Loucy (cell line): ENCODE results near the gene G6PD.
A peak's percentile ranks its signal among the peaks of the same experiment; 100 is the strongest.

Source experiments
- H2AFZ ChIP-seq: fragments of 200-600 bp; sonication (generic); 2 replicates; pipeline ENCODE4 v1.6.0; 2016; ENCODE audit warnings: antibody characterized with exemption, mild to moderate bottlenecking, low read length, moderate library complexity
- H3F3A ChIP-seq: fragments of 200-600 bp; 2 replicates; pipeline ENCODE4 v1.6.0; 2016; ENCODE audit warnings: antibody characterized with exemption, low read depth, mild to moderate bottlenecking
- H3K27me3 ChIP-seq: fragments of 200-600 bp; sonication (generic); 2 replicates; pipeline ENCODE4 v1.6.1; 2014; ENCODE audit warnings: low read length, mild to moderate bottlenecking; ENCODE audit not compliant: insufficient read depth, poor library complexity, severe bottlenecking
- H3K36me3 ChIP-seq: fragments of 200-600 bp; sonication (generic); 2 replicates; pipeline ENCODE4 v1.6.1; 2016; ENCODE audit warnings: low read length; ENCODE audit not compliant: insufficient read depth
- H3K4me1 ChIP-seq: fragments of 200-600 bp; sonication (generic); 2 replicates; pipeline ENCODE4 v1.5.1; 2014; ENCODE audit warnings: low read length, mild to moderate bottlenecking; ENCODE audit not compliant: insufficient read depth, poor library complexity, severe bottlenecking
- H3K4me2 ChIP-seq: fragments of 200-600 bp; sonication (generic); 2 replicates; pipeline ENCODE4 v1.6.0; 2014; ENCODE audit warnings: antibody characterized with exemption, low read length, low read depth, mild to moderate bottlenecking; ENCODE audit not compliant: poor library complexity, severe bottlenecking
- H3K4me3 ChIP-seq: fragments of 200-600 bp; sonication (generic); 2 replicates; pipeline ENCODE4 v1.5.1; 2014; ENCODE audit warnings: low read length, mild to moderate bottlenecking, mixed read lengths; ENCODE audit not compliant: poor library complexity, severe bottlenecking
- H3K79me2 ChIP-seq: fragments of 200-600 bp; sonication (generic); 2 replicates; pipeline ENCODE4 v1.6.1; 2014; ENCODE audit warnings: low read length; ENCODE audit not compliant: insufficient read depth
- H3K9ac ChIP-seq: fragments of 200-600 bp; sonication (generic); 2 replicates; pipeline ENCODE4 v1.6.0; 2014; ENCODE audit warnings: mild to moderate bottlenecking, low read depth, low read length, moderate library complexity; ENCODE audit not compliant: poor library complexity, severe bottlenecking
- H3K9me2 ChIP-seq: fragments of 200-600 bp; sonication (generic); replicated peaks from 2 replicates; pipeline ENCODE4 v1.6.1; 2016; ENCODE audit warnings: low read depth, low read length, mixed read lengths
- H3K9me3 ChIP-seq: fragments of 200-600 bp; sonication (generic); 2 replicates; pipeline ENCODE4 v1.6.1; 2014; ENCODE audit warnings: mild to moderate bottlenecking, antibody characterized with exemption, low read length, low read depth; ENCODE audit not compliant: insufficient read depth
- H4K20me1 ChIP-seq: fragments of 200-600 bp; sonication (generic); 2 replicates; pipeline ENCODE4 v1.6.0; 2014; ENCODE audit warnings: antibody characterized with exemption, low read length, mild to moderate bottlenecking; ENCODE audit not compliant: insufficient read depth, poor library complexity, severe bottlenecking
- EZH2phosphoT487 ChIP-seq: fragments of 200-600 bp; IDR thresholded peaks from 2 replicates; pipeline ENCODE4 v1.6.1; 2018; ENCODE audit warnings: antibody characterized with exemption, mild to moderate bottlenecking, moderate library complexity, borderline replicate concordance
- TF ChIP-seq, protein P1 (sequence below): fragments of 200-600 bp; sonication (generic); conservative IDR thresholded peaks from 2 replicates; pipeline ENCODE4 v1.5.1; 2014; ENCODE audit warnings: mild to moderate bottlenecking, antibody characterized with exemption, low read length

G6PD gene

DNA sequence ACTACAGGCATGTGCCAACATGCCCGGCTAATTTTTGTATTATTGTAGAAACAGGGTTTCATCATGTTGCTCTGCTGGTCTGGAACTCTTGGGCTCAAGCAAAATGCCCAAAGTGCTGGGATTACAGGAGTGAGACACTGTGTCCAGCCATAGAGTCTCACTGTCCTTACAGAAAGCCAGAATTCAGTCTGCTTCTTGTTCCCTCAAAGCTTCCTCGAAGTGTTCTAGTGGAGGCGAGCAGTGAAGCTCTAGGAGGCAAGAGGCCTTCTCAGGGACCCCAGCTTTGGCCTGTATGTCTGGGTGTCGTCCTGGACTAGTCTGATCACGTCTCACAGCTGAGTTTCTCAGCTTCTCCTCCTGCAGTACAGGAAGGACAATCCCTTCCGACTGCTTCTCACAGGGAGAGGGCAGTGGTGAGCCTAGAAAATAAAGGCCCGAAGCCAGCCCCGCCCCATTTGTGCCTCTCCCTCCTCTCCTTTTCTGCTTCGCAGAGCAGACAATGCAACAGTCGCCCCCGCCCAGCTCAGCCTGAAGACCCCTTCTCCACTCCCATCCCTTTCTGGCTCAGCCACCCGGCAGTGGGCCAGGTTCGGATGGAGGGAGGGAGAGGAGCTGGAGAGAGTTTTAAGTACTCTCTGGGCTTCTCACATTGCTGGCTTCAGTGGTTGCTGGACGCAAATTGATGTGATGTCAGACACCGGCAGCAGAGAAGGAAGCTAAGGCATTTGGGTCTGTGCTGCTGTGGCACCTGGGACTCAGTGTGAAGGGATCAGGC is 19.6 kb downstream of the G6PD start:
- peaks cover 17% of the 10 kb centered on the region for H3K4me1 ChIP-seq
- H3K9me2 ChIP-seq, result no peaks in the 10 kb centered on the region
- no peaks in the 10 kb centered on the region for H3F3A ChIP-seq
- H3K9me3 ChIP-seq, result no peaks in the 10 kb centered on the region
- no peaks in the 10 kb centered on the region for H3K27me3 ChIP-seq
- H2AFZ ChIP-seq, result peak overlapping the region; percentile 74
- H4K20me1 ChIP-seq, result no peaks in the 10 kb centered on the region
- TF ChIP-seq EZH2phosphoT487, result no peak
- TF ChIP-seq, protein P1, sequence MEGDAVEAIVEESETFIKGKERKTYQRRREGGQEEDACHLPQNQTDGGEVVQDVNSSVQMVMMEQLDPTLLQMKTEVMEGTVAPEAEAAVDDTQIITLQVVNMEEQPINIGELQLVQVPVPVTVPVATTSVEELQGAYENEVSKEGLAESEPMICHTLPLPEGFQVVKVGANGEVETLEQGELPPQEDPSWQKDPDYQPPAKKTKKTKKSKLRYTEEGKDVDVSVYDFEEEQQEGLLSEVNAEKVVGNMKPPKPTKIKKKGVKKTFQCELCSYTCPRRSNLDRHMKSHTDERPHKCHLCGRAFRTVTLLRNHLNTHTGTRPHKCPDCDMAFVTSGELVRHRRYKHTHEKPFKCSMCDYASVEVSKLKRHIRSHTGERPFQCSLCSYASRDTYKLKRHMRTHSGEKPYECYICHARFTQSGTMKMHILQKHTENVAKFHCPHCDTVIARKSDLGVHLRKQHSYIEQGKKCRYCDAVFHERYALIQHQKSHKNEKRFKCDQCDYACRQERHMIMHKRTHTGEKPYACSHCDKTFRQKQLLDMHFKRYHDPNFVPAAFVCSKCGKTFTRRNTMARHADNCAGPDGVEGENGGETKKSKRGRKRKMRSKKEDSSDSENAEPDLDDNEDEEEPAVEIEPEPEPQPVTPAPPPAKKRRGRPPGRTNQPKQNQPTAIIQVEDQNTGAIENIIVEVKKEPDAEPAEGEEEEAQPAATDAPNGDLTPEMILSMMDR, result peak; percentile 48
- H3K36me3 ChIP-seq, result no peaks in the 10 kb centered on the region; the same call in 1 of the 2 replicates
- H3K79me2 ChIP-seq, result no peaks in the 10 kb centered on the region
- H3K9ac ChIP-seq, result peak overlapping the region; percentile 74
- no peak overlapping the region for H3K4me3 ChIP-seq
- H3K4me2 ChIP-seq, result peak overlapping the region; percentile 66

DNA sequence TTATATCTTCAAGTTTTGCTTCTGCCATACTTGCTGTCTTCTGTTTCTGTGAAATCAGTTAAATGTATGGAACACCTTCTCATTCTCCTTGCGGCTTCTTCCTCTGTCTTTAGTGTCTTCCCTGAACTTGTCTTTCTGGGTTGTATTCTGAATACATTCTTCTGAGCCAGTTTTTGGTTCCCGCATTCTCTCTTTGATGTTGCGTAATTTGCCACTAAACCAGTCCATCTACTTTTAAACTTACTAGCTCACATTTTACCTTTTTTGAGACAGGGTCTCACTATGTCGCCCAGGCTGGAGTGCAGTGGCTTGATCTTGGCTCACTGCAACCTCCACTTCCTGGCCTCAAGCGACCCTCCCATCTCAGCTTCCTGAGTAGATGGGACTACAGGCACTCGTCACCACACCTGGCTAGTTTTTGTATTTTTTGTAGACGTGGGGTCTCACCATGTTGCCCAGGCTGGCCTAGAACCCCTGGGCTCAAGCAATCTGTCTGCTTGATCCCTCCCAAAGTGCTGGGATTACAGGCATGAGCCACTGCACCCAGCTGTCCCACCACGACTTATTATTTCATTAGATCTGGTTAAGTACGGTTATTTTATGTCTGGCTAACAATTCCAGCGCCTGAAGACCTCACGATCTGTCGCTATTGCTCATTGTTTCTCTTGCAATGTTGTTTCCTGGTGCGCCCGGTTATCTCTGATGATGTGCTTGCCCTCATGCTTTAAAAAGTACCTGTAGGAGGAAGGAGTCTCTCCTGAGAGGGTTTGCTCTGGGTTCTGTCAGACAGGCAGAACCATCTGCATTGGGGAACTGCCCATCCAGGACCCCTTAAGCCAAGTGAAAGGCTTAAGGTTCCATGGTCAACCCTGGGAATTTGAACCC is 20.8 kb downstream of the G6PD start:
- no peak overlapping the region for H2AFZ ChIP-seq
- H3K4me1 ChIP-seq, result peaks cover 17% of the 10 kb centered on the region
- H3K4me2 ChIP-seq, result no peak overlapping the region
- H3K79me2 ChIP-seq, result no peaks in the 10 kb centered on the region
- H3F3A ChIP-seq, result no peaks in the 10 kb centered on the region
- no peak overlapping the region for H3K9ac ChIP-seq
- H4K20me1 ChIP-seq, result no peaks in the 10 kb centered on the region
- H3K27me3 ChIP-seq, result no peaks in the 10 kb centered on the region
- no peaks in the 10 kb centered on the region for H3K9me3 ChIP-seq
- H3K9me2 ChIP-seq, result no peaks in the 10 kb centered on the region
- no peaks in the 10 kb centered on the region for H3K36me3 ChIP-seq
- no peak for TF ChIP-seq EZH2phosphoT487
- TF ChIP-seq, protein P1, result no peak
- no peak overlapping the region for H3K4me3 ChIP-seq

DNA sequence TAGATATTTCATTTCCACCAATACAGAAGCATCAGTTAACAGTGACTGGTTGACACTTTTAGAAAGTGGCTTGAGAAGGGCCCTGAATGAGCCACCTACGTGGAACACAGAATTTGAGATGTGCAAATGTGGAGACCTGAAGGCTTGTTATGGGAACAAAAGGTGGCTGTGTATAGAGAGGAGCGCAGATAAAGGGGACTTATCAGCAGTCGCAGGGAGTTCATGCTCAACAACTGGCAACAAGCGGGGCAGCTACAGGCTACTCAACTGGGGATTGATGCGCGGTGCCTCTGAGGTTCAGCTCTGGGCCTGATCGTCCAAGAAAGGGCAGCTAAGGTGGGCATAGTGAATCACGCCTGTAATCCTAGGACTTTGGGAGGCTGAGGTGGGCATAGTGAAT is 27.3 kb downstream of the G6PD start:
- H3K79me2 ChIP-seq, result peaks cover 8% of the 10 kb centered on the region; the same call in 1 of the 2 replicates
- no peak overlapping the region for H3K4me3 ChIP-seq
- H3K4me2 ChIP-seq, result no peak overlapping the region
- H3K9ac ChIP-seq, result no peak overlapping the region
- H3K9me2 ChIP-seq, result no peaks in the 10 kb centered on the region
- no peaks in the 10 kb centered on the region for H3K9me3 ChIP-seq
- H4K20me1 ChIP-seq, result no peaks in the 10 kb centered on the region
- no peaks in the 10 kb centered on the region for H3K36me3 ChIP-seq
- no peaks in the 10 kb centered on the region for H3F3A ChIP-seq
- TF ChIP-seq, protein P1, result no peak
- no peak for TF ChIP-seq EZH2phosphoT487
- H3K27me3 ChIP-seq, result no peaks in the 10 kb centered on the region
- no peak overlapping the region for H2AFZ ChIP-seq
- H3K4me1 ChIP-seq, result no peaks in the 10 kb centered on the region
